Activated CD4-positive, alpha-beta T cell treated with anti-CD3 and anti-CD28 coated beads, Interleukin-2, Interleukin-4, amounts not matched to agents 100 ng/mL and 50 ng/mL, durations not matched to agents 16 hours and 8 hours (primary cell): ENCODE data around the gene ATP5MK.
A peak's percentile ranks its signal among the peaks of the same experiment; 100 is the strongest.
"Not testable (repeated sequence)": the region's sequence is repeated elsewhere in the genome, so short reads cannot be mapped to it uniquely, and the experiment has no call there.

Experiments used
- DNase-seq: peaks from one replicate; pipeline ENCODE4 v3.0.0-alpha.2; 2020; ENCODE audit warnings: low spot score

ATP5MK gene

GRCh38 chr10:103396067-103396788, at the start of gene ATP5MK, which contains the start of gene PDCD11:
TSS of gene ATP5MK (minus strand) at chr10:103396475. CDS start at chr10:103392457, 4,018 bp downstream.
TSS of gene PDCD11 (plus strand) at chr10:103396626. CDS start at chr10:103398427, 1,801 bp downstream.
- peak; percentile 99 for DNase-seq

DNA sequence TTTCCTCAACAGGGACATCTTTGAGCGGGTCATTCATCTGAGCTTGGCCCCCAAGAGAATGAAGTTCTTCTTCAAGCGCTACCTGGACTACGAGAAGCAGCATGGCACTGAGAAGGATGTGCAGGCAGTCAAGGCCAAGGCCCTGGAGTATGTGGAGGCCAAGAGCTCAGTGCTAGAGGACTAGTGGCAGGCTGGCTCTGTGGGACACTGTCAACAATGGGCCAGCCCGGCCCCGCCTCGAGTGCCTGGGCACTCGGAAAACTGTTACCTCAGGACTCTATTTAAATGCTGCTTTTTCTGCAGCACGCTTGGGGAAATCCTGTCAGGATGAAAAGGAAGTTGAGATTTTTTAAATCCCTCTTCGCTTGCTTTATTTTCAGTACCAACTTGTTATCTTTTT, 49.1 kb upstream of the ATP5MK start:
- DNase-seq, result no peak

- no peak for DNase-seq
Observed at GRCh38 chr10:103444478-103444877, 48.2 kb upstream of the ATP5MK start.

DNA sequence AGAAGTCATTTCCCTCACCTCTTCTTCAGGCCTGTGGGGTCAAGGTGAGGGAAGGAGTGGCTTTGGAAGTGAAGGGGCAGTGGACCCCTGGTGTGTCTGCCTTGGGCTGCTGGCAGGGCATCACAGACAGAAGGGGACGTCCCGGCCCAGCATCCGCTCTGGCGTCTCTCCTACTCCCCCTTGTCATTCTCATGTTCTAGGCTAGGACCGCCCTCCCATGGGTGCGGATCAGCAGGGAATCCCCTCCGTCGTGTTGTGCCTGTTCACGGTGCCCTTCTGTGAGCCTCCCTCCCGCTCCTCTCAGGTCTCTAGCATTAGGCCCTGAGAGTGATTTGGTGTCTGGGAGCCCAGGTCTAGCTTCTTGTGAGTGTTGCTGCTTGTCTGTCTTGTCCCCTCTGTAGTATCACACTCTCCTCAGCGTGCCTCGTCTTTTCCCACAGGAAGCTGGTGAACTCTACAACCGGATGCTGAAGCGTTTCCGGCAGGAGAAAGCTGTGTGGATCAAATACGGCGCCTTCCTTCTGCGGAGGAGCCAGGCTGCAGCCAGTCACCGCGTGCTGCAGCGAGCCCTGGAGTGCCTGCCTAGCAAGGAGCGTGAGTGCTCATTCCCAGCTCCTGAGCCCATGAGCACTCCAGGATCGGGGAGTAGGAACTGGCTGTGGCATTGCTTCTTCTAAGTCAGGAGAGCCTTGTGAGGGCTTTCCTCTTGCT, 47.4 kb upstream of the ATP5MK start:
- DNase-seq, result no peak

GRCh38 chr10:103442031-103442461, 45.8 kb upstream of the ATP5MK start:
- DNase-seq, result no peak

DNA sequence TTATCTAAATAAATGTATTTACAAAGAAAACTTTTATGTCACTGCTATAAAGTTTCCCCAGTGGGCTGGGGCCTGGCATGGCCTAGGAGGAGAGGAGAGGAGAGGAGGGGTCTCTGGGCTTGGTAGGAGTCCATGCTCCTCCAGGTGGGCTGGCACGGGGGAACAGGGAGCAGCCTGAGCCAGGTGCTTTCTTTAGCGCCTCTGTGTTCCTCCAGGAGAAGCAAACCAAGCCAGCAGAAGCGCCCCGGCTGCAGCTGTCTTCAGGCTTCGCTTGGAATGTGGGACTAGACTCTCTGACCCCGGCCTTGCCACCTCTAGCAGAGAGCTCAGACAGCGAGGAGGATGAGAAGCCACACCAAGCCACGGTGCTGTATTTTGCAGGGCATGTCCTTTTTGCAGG, 45.3 kb upstream of the ATP5MK start:
- DNase-seq, result no peak

DNA sequence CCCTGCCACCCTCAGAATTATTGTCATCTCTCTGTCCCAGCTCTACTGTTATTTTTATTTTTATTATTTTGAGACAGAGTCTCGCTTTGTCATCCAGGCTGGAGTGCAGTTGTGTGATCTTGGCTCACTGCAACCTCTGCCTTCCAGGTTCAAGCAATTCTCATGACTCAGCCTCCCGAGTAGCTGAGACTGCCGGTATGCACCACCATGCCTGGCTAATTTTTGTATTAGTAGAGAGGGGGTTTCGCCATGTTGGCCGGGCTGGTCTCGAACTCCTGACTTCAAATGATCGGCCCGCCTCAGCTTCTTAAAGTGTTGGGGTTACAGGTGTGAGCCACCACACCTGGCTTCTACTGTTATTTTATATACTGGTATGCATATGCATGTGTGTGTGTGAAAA, 44.9 kb upstream of the ATP5MK start:
- DNase-seq, result no peak

- no peak for DNase-seq
Observed at GRCh38 chr10:103440416-103440815, 44.1 kb upstream of the ATP5MK start.

- no peak for DNase-seq
Observed at GRCh38 chr10:103439776-103440175, 43.5 kb upstream of the ATP5MK start.

DNA sequence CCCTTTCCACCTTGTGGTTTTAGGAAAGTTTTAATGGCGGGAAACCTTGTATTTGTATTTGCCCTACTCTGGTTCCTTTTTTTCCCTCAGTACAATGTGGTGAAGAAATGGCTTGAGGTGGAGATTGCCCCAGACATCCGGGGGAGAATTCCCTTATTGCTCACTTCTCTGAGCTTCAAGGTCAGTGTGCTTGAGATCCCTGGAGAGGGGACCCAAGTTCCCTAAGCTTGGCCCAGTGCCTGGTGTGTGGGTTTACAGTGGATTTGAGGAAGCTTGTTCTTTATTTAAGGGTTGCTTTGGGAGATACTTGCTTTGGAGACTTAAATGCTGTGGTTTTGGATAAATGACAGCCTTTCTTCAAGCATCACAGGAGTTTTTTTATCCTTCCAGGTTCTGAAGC, 37.6 kb upstream of the ATP5MK start:
- no peak for DNase-seq

DNA sequence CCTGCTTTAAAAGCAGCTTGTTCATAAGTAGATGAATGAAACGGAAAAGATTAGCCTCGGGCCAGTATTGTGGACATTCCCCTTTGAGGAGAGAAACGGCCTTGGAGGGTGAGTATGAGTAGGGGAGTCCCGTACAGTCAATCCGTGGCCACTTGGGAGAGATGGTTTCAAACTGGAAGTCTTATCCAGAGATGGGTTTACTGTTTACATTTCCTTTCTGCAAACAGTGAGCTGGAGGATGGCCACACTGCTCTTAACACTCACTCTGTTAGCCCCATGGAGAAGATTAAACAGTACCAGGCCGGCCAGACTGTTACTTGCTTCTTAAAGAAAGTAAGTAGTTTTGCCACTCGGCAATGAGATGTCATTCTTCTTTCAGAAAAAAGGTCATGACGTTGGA, 35.6 kb upstream of the ATP5MK start:
- DNase-seq, result no peak

DNA sequence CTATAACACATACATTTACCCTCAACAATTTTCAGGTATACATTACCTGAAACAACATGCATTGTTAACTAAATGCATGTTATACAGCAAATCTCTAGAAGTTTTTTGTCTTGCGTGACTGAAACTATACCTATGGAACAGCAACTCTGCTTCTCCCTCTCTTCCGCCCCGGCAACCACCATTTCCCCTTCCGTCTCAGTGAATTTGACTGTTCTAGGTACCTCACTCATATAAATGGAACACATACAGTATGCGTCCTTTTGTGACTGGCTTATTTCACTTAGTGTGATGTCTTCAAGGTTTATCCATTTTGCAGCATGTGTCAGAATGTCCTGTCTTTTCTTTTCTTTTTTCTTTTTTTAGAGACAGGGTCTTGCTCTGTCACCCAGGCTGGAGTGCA, 33.4 kb upstream of the ATP5MK start:
- DNase-seq, result peak; percentile 41

DNA sequence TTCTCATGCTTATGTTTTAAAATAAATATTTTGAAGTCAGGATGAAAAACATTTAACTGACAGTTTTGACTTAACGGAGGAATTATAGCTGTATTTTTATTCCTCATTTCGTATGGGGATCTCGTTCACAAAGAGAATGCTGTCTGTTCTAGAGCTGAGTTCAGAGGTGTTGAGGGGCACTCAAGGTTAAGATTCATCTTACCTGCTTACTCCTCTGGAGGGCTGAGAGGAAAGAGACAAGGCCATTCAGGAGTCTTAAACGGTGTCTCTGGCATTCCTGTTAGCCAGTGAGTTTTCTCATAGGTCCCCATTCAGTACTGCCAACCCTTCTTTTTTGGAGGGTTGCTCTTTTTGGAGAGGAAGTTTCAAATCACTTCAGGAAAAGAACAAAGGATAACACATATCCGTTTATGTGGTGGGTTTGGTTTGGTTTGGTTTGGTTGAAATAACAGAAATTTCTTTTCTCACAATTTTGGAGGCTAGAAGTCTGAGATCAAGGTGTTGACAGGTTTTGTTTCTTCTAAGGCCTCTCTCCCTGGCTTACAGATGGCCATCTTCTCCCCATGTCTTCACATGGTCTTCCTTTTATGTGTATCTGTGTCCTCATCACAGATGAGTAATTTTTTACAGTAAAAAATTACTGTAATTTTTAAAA, 32.8 kb upstream of the ATP5MK start:
- no peak for DNase-seq

DNA sequence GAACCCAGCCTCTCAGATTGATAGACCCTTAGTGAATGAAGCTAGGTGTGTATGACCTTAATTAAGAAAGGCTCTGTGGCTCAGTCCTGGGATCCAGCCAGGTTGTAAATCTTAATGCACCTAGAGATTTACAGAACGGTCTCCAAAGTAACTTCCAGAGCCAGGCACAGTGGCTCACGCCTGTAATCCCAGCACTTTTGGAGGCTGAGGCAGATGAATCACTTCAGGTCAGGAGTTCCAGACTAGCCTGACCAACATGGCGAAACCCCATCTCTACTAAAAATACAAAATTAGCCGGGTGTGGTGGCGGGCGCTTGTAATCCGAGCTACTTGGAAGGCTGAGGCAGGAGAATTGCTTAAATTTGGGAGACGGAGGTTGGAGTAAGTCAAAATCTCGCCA, 31.6 kb upstream of the ATP5MK start:
- no peak for DNase-seq

DNA sequence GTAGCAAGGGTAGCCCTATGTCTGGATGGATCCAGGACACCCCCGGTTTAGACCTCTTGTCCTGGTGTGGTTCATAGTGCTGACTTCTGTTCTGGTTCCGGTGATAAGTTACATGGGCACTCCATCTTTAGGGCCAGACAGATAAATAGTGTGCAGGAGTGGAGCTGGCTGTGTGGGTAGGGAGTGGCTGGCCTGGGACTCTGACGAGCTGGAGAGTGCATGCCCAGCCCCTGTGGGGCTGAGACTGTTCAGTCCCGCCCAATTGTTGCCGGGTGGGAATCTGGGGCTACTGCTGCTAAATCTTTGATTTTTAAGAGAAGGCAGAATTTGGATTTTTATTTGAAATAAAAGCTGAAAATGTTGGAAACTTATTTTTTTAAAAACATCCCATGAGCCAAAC, 27.5 kb upstream of the ATP5MK start:
- DNase-seq, result no peak

- DNase-seq, result no peak
Observed at GRCh38 chr10:103419101-103419500, 22.8 kb upstream of the ATP5MK start.

DNA sequence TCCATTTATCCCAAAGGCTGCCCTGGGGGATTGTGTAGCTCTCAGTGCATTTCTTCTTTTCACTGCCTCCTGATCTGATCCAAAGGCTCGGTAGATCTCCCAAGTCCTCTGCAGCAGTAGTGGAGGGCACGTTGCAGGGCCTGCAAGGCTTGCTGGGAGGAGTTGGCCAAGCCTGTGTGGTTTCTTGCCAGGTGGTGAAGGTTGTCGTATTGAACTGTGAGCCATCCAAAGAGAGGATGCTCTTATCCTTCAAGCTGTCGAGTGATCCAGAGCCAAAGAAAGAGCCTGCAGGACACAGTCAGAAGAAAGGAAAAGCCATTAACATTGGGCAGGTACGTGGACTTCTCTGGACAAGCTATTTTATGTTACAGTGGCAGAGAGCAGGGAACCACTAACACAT, 21.3 kb upstream of the ATP5MK start:
- DNase-seq, result no peak

DNA sequence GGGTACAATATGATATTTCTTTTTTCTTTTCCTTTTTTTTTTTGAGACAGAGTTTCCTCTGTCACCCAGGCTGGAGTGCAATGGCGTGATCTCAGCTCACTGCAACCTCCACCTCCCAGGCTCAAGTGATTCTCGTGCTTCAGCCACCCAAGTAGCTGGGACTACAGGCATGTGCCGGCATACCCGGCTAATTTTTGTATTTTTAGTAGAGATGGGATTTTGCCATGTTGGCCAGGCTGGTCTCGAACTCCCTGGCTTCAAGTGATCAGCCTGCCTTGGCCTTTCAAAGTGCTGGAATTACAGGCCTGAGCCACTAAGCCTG, 20.8 kb upstream of the ATP5MK start:
- not testable (repeated sequence) for DNase-seq

- DNase-seq, result peak; percentile 50
Observed at GRCh38 chr10:103416436-103417147, 20.3 kb upstream of the ATP5MK start.

DNA sequence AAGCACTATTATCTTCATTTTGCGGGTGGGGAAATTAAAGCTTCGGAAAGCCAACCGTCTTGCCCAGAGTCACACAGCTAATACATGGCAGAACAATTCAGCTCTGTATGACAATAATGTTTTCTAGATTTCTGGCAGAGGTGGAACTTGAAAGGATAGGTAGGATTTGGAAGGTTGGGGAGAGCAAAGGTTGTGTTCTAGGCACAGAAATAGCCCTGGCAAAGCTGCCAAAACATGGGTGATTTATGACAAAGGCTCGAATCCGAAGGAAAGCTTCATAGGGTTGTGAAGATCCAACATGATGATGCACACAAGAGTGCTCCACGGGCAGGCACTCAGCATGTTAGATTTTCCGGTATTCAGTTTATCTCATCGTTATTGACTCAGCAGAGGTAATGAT, 19.3 kb upstream of the ATP5MK start:
- DNase-seq, result no peak

DNA sequence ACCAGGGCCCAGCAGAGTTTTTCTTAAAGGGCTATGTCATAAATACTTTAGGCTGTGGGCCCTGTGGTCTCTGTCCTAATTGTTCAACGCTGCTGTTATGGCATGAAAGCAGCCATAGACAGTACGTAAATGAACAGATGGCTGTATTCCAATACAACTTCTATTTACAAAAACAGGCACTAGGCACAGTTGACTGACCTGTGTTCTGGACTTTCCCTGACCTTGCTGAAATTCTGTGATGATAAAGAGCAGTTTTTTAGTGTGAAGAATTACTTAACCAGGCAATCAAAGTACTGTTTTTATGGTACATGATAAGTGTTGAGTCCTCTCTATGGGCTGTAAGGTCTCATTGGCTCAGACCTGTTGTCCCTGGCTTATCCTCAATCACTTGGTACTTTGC, 17.3 kb upstream of the ATP5MK start:
- DNase-seq, result no peak

DNA sequence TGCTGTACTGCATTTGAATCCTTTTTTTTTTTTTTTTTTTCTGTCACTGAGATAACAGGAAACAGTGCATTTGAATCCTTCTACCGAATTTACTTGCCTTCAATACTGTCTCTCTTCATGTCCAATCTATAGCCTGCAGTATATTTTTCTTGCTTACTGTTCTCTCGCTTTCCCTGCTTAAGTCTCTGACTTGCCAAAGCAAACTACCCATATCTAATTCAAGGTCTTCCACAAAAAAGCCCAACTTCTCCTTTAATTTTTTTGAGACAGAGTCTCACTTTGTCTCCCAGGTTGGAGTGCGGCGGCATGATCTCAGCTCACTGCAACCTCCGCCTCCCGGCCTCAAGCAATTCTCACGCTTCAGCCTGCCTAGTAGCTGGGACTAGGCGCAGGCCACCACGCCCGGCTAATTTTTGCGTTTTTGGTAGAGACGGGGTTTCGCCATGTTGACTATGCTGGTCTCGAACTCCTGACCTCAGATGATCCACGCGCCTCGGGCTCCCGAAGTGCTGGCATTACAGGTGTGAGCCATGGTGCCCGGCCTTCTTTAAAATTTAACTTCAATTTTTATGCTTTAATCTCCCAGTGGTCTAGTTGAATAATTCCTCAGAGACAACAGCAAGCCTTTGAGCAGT, 1.0 kb upstream of the ATP5MK start:
- DNase-seq, result no peak
